GM12878 (cell line): ENCODE measurements around the gene FUT6. TPM values are rescaled to one million over a fixed set of nuclear protein-coding genes. Genes with fewer than 3 reads are reported as not detected.
"Not testable (repeated sequence)": the region's sequence is repeated elsewhere in the genome, so short reads cannot be mapped to it uniquely, and the experiment has no call there.

Experiments used
- ATAC-seq: fragments of 200-7000 bp; cut with Tn5 transposase; 3 replicates; pipeline ENCODE4 v1.9.1; 2020; ENCODE audit warnings: mild to moderate bottlenecking, moderate library complexity
- BruUV-seq: library from RNA; stranded (reverse); fragments of 400-500 nt; replicated peaks from 2 replicates; lab custom pipeline; 2021; lab: Mats Ljungman, UMichigan
- CTCF ChIA-PET: fragments of 300-600 bp; sonication (Branson Sonifier 250); formaldehyde crosslinking; extraction: SDS; loops from one replicate; lab custom pipeline; 2021; ENCODE audit warnings: inconsistent platforms; lab: Yijun Ruan, JAX
- POLR2A ChIA-PET: fragments of 350-600 bp; formaldehyde crosslinking; extraction: SDS; loops from one replicate; lab custom pipeline; 2021; ENCODE audit warnings: inconsistent platforms; lab: Charles Lee
- RAD21 ChIA-PET: fragments of 300-600 bp; sonication (Branson Sonifier 250); formaldehyde crosslinking; loops from one replicate; lab custom pipeline; 2023; ENCODE audit warnings: antibody characterized with exemption; ENCODE audit not compliant: unreplicated experiment; lab: Charles Lee
- SMC1A ChIA-PET: fragments of 300-600 bp; sonication (Branson Sonifier 250); formaldehyde crosslinking; loops from one replicate; lab custom pipeline; 2023; ENCODE audit not compliant: unreplicated experiment, uncharacterized antibody; lab: Charles Lee
- DNase-seq: peaks from one replicate; pipeline ENCODE4 v3.0.0-alpha.2; 2011; ENCODE audit warnings: low read depth, low spot score
- FAIRE-seq: peaks from 3 replicates; lab custom pipeline; 2011; peaks lifted over from hg19 to GRCh38; lab: Jason Lieb, UNC
- H2AFZ ChIP-seq: 2 replicates; pipeline ENCODE4 v1.6.0; 2011; ENCODE audit warnings: low read depth, low read length, control low read depth; ENCODE audit not compliant: control insufficient read depth
- H3K27ac ChIP-seq: 2 replicates; pipeline ENCODE4 v1.5.1; 2011; ENCODE audit warnings: control low read depth; ENCODE audit not compliant: control insufficient read depth, insufficient read depth
- H3K27me3 ChIP-seq, 2 experiments: replicated peaks in 1 of 2; 2 replicates each; pipeline versions ENCODE4 v1.6.0 to v1.6.1; 2011; ENCODE audit warnings: low read length in 1 of 2; ENCODE audit not compliant: control insufficient read depth in 2 of 2, insufficient read depth in 2 of 2
- H3K36me3 ChIP-seq, 2 experiments: 2 replicates each; pipeline ENCODE4 v1.5.1; 2011; ENCODE audit warnings: low read length in 1 of 2; ENCODE audit not compliant: control insufficient read depth in 2 of 2, insufficient read depth in 2 of 2
- H3K4me1 ChIP-seq: 2 replicates; pipeline ENCODE4 v1.6.1; 2011; ENCODE audit warnings: mild to moderate bottlenecking, low read length, moderate library complexity, mixed read lengths; ENCODE audit not compliant: control insufficient read depth, insufficient read depth
- H3K4me2 ChIP-seq: 2 replicates; pipeline ENCODE4 v1.6.0; 2011; ENCODE audit warnings: control low read depth; ENCODE audit not compliant: control insufficient read depth, insufficient read depth
- H3K4me3 ChIP-seq: fragments of 200-600 bp; sonication (generic); 2 replicates; pipeline ENCODE4 v1.5.1; 2016
- H3K79me2 ChIP-seq: 2 replicates; pipeline ENCODE4 v1.6.0; 2011; ENCODE audit warnings: low read length; ENCODE audit not compliant: control insufficient read depth, insufficient read depth
- H3K9ac ChIP-seq: 2 replicates; pipeline ENCODE4 v1.8.0; 2011; ENCODE audit warnings: low read length, control low read depth, mixed read lengths; ENCODE audit not compliant: control insufficient read depth, insufficient read depth
- H3K9me3 ChIP-seq: replicated peaks from 3 replicates; pipeline ENCODE4 v1.5.1; 2011; ENCODE audit warnings: mild to moderate bottlenecking, low read length; ENCODE audit not compliant: control insufficient read depth, insufficient read depth
- H4K20me1 ChIP-seq: 2 replicates; pipeline ENCODE4 v1.6.0; 2011; ENCODE audit not compliant: control insufficient read depth, insufficient read depth
- DPF2 ChIP-seq: fragments of 450-650 bp; IDR thresholded peaks from 2 replicates; pipeline ENCODE4 v1.6.1; 2017; ENCODE audit warnings: mild to moderate bottlenecking
- FOXM1 ChIP-seq: IDR thresholded peaks from 2 replicates; pipeline ENCODE4 v1.6.1; 2012; ENCODE audit warnings: low read depth, mild to moderate bottlenecking, inconsistent platforms, low read length, moderate library complexity
- GABPA ChIP-seq: IDR thresholded peaks from 2 replicates; pipeline ENCODE4 v1.6.1; 2014; ENCODE audit warnings: antibody characterized with exemption, low read depth, mild to moderate bottlenecking, inconsistent platforms
- MTA3 ChIP-seq: IDR thresholded peaks from 2 replicates; pipeline ENCODE4 v1.6.1; 2012; ENCODE audit warnings: low read length, inconsistent platforms, borderline replicate concordance
- NFIC ChIP-seq: IDR thresholded peaks from 2 replicates; pipeline ENCODE4 v1.6.1; 2012; ENCODE audit warnings: low read depth, mild to moderate bottlenecking, inconsistent platforms, low read length, moderate library complexity
- PAX5 ChIP-seq: IDR thresholded peaks from 2 replicates; pipeline ENCODE4 v1.6.1; 2011; ENCODE audit warnings: low read depth, low read length, borderline replicate concordance
- POLR2A ChIP-seq: IDR thresholded peaks from 2 replicates; pipeline ENCODE4 v1.6.1; 2011; ENCODE audit warnings: low read depth, mild to moderate bottlenecking, low read length
- RBBP5 ChIP-seq: fragments of 200-600 bp; sonication (generic); conservative IDR thresholded peaks from 2 replicates; pipeline ENCODE4 v1.6.1; 2016
- RUNX3 ChIP-seq: IDR thresholded peaks from 2 replicates; pipeline ENCODE4 v1.6.1; 2012; ENCODE audit warnings: low read length, inconsistent platforms
- SIN3A ChIP-seq: IDR thresholded peaks from 2 replicates; pipeline ENCODE4 v1.6.1; 2012; ENCODE audit warnings: low read depth, low read length, improper control_type of control experiment
- SMC3 ChIP-seq: IDR thresholded peaks from 2 replicates; pipeline ENCODE4 v1.6.1; 2011; ENCODE audit warnings: low read length, improper control_type of control experiment, borderline replicate concordance
- WGBS: methylation state at CpG from one replicate; pipeline ENCODE4 v1.1.6; 2016; ENCODE audit warnings: low lambda C conversion rate; ENCODE audit not compliant: insufficient replicate concordance, insufficient coverage; ENCODE audit errors: missing lambda C conversion rate; 5-methylcytosine and 5-hydroxymethylcytosine counted together
- in situ Hi-C: fragments of 300-500 bp; cut with MboI; formaldehyde crosslinking; loops from 9 replicates; pipeline ENCODE4 v1.14.3; 2018; ENCODE audit warnings: mixed read lengths
- intact Hi-C: fragments of 100-400 bp; cut with micrococcal nuclease; formaldehyde crosslinking; loops from one replicate; pipeline ENCODE4 v1.14.2; 2022; ENCODE audit not compliant: unreplicated experiment
- polyA plus RNA-seq, 11 experiments: library from polyadenylated mRNA; depleted of rRNA in 4 of 11; unstranded in 6 of 11; stranded (reverse) in 5 of 11; fragments of >200 nt; fragmentation: Nextera tagmentation in 4 of 11; fragmentation: Illumina TruSeq in 1 of 11; extraction: Ambion mirVana in 4 of 11; extraction: Trizol in 1 of 11; gene quantifications; 1 replicate in 1 of 11; 2 replicates in 10 of 11; pipeline versions ENCODE4 v1.2.1 to v1.2.3, GENCODE V29; 2011 to 2016; ENCODE audit warnings: inconsistent platforms in 2 of 11, missing spikeins in 2 of 11, low read depth in 1 of 11
- total RNA-seq, 4 experiments: library from RNA; depleted of rRNA in 3 of 4; stranded (reverse); fragments of >200 nt in 3 of 4; fragmentation: Illumina TruSeq in 1 of 4; extraction: Trizol in 1 of 4; gene quantifications; 2 replicates each; pipeline versions ENCODE4 v1.2.1 to v1.2.3, GENCODE V29; 2013 to 2021
- TF ChIP-seq, protein P1 (sequence below): fragments of 450-650 bp; formaldehyde crosslinking; IDR thresholded peaks from 2 replicates; pipeline ENCODE4 v1.4.0; 2020; ENCODE audit warnings: mild to moderate bottlenecking, moderate library complexity
- TF ChIP-seq, protein P2 (sequence below): IDR thresholded peaks from 2 replicates; pipeline ENCODE4 v1.6.1; 2011; ENCODE audit warnings: borderline replicate concordance, low read depth, mild to moderate bottlenecking, moderate library complexity, mixed read lengths, low read length; ENCODE audit not compliant: insufficient read depth; ENCODE audit errors: extremely low read length

FUT6 gene
- total and polyA plus RNA-seq, 10 of the 15 experiments (the other 5 are each of a cell fraction or from before 2014, with no cell fraction given), result not detected

DNA sequence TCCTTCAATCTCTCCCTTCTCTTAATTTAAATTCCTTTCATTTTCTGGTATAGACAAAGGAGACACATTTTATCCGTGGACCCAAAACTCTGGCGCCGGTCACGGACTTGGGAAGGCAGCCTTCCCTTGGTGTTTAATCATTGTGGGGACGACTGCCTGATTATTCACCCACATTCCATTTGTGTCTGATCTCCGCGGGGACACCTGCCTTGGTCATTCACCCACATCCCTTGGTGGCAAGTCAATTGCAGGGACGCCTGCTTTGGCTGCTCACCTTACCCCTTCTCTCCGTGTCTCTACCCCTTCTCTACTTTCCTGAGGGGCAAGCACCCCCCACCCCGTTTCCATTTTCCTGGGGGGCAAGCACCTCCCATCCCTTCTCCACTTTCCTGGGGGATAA, 8.3 kb upstream of the FUT6 start:
- intact Hi-C loops, H4K20me1 ChIP-seq, H3K4me2 ChIP-seq, ATAC-seq, CTCF ChIA-PET, H3K79me2 ChIP-seq, H3K9ac ChIP-seq, RAD21 ChIA-PET, in situ Hi-C loops, H3K9me3 ChIP-seq, BruUV-seq, H3K27ac ChIP-seq, FAIRE-seq, POLR2A ChIA-PET, H3K36me3 ChIP-seq, SMC1A ChIA-PET, H2AFZ ChIP-seq, DNase-seq, H3K27me3 ChIP-seq, H3K4me3 ChIP-seq, H3K4me1 ChIP-seq: not testable (repeated sequence)
- WGBS, result 45% methylated on average over 10 of the region's 10 CpGs

DNA sequence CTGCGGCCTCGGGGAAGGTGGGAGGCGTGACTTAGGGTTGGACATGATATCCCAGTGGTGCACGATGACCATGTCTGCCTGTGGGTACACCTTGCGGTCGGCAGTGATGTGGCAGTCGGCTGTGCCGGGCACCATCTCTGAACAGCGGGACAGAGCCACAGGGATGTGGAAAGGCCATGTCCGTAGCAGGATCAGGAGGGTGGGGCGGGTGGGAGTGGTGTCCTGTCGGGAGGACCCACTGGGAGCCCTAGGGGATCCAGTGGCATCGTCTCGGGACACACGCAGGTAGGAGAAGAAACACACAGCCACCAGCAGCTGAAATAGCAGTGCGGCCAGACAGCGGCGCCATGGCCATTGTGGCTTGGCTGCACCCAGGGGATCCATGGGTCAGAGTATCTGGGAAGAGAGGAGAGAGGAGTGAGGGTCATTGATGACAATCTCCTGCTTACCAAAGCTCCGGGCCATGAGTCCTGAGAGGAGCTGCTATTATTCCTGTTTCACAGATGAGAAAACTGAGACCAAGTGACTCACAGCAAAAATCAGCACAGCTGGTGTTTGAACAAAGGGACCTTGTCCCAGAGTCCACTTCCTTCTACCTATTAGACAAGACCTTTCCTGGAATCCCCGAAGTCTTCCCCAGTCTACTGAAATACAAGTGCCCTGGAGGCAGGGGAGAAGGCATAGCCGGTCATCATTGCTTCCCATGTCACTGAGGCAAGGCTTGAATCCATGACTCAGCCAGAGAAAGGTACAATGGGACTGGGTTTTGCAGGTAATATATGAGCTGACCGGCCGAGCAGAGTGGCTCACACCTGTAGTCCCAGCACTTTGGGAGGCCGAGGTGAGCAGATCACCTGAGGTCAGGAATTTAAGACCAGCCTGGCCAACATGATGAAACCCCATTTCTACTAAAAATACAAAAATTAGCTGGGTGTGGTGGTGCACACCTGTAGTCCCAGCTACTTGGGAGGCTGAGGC, 5.2 kb upstream of the FUT6 start:
- H3K9me3 ChIP-seq, result no peaks in the 10 kb centered on the region
- intact Hi-C loops, result no loop called here
- H4K20me1 ChIP-seq, result no peaks in the 10 kb centered on the region
- ChIA-PET RAD21 (no interaction called here), SMC1A (no interaction called here), CTCF (no interaction called here), POLR2A (no interaction called here)
- no peak overlapping the region for H3K4me3 ChIP-seq
- DNase-seq (no peak), FAIRE-seq (no peak), ATAC-seq (no peak)
- H3K79me2 ChIP-seq, result no peaks in the 10 kb centered on the region
- H3K4me1 ChIP-seq, result no peaks in the 10 kb centered on the region
- no peaks in the 10 kb centered on the region for H3K36me3 ChIP-seq
- no peak overlapping the region for H3K9ac ChIP-seq
- no peak overlapping the region for H3K27ac ChIP-seq
- H2AFZ ChIP-seq, result no peak overlapping the region
- no peak overlapping the region for H3K4me2 ChIP-seq
- BruUV-seq, result no TSS peak
- in situ Hi-C loops, result no loop called here
- no peaks in the 10 kb centered on the region for H3K27me3 ChIP-seq
- 46% methylated on average over 22 of the region's 24 CpGs for WGBS
- TF ChIP-seq SMC3, result no peak
- TF ChIP-seq, protein P1, sequence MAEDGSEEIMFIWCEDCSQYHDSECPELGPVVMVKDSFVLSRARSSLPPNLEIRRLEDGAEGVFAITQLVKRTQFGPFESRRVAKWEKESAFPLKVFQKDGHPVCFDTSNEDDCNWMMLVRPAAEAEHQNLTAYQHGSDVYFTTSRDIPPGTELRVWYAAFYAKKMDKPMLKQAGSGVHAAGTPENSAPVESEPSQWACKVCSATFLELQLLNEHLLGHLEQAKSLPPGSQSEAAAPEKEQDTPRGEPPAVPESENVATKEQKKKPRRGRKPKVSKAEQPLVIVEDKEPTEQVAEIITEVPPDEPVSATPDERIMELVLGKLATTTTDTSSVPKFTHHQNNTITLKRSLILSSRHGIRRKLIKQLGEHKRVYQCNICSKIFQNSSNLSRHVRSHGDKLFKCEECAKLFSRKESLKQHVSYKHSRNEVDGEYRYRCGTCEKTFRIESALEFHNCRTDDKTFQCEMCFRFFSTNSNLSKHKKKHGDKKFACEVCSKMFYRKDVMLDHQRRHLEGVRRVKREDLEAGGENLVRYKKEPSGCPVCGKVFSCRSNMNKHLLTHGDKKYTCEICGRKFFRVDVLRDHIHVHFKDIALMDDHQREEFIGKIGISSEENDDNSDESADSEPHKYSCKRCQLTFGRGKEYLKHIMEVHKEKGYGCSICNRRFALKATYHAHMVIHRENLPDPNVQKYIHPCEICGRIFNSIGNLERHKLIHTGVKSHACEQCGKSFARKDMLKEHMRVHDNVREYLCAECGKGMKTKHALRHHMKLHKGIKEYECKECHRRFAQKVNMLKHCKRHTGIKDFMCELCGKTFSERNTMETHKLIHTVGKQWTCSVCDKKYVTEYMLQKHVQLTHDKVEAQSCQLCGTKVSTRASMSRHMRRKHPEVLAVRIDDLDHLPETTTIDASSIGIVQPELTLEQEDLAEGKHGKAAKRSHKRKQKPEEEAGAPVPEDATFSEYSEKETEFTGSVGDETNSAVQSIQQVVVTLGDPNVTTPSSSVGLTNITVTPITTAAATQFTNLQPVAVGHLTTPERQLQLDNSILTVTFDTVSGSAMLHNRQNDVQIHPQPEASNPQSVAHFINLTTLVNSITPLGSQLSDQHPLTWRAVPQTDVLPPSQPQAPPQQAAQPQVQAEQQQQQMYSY (CRISPR knock-in tag), result no peak
- TF ChIP-seq MTA3, result no peak
- no peak for TF ChIP-seq PAX5
- no peak for TF ChIP-seq RUNX3
- TF ChIP-seq POLR2A, result no peak
- TF ChIP-seq GABPA, result no peak
- no peak for TF ChIP-seq FOXM1
- no peak for TF ChIP-seq SIN3A
- TF ChIP-seq RBBP5, result no peak
- TF ChIP-seq DPF2, result no peak
- no peak for TF ChIP-seq NFIC
- TF ChIP-seq, protein P2, sequence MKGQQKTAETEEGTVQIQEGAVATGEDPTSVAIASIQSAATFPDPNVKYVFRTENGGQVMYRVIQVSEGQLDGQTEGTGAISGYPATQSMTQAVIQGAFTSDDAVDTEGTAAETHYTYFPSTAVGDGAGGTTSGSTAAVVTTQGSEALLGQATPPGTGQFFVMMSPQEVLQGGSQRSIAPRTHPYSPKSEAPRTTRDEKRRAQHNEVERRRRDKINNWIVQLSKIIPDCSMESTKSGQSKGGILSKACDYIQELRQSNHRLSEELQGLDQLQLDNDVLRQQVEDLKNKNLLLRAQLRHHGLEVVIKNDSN, result no peak
